Prostate gland (tissue), 2 donors: Measurements from ENCODE around the gene MRAS.

Experiments used
- CTCF ChIP-seq, 4 experiments: fragments of 200-600 bp in 2 of 4; fragments of 450-650 bp in 2 of 4; sonication (generic) in 2 of 4; IDR thresholded peaks; 1 replicate in 3 of 4; 2 replicates in 1 of 4; pipeline ENCODE4 v1.5.1; 2016 to 2019; ENCODE audit warnings: antibody characterized with exemption in 4 of 4, mild to moderate bottlenecking in 2 of 4, moderate library complexity in 2 of 4
- POLR2AphosphoS5 ChIP-seq: sonication (generic); formaldehyde crosslinking; IDR thresholded peaks from one replicate; pipeline ENCODE4 v1.6.1; 2017; ENCODE audit warnings: antibody characterized with exemption

DNA sequence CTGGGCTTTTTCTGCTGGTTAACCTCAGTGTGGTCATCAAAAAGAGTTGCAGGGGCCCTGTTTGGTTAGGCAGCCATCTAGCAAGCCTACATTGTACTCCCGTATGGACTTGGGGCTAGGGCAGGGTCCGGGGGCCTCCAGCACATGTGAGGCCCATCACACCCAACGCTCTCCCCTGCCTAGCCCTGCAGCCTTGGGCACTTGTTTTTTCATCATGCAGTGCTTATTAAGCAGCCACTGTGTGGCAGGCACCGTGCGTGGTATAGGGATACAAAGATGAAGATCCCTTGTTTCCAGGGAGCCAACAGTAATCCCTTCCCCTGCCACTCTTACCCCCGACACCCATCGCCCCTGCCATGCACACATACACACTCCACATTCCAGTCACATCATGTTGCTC lies 14.2 kb downstream of the MRAS start:
- no peak for TF ChIP-seq CTCF (IDR thresholded peaks at IDR 0.05)
- TF ChIP-seq POLR2AphosphoS5 = no peak
